Type B pancreatic cell (in vitro differentiated cells): Measurements from ENCODE around the gene PDGFD. TPM values are rescaled to one million over a fixed set of nuclear protein-coding genes. Genes with fewer than 3 reads are reported as not detected.

Experiments
- DNase-seq: peaks from one replicate; pipeline ENCODE4 v3.0.0; 2021; ENCODE audit warnings: mixed read lengths; ENCODE audit not compliant: unreplicated experiment; ENCODE audit errors: extremely low spot score
- H3K27ac Mint-ChIP-seq: 2 replicates; pipeline ENCODE4 v1.8.0; 2021; ENCODE audit warnings: mild to moderate bottlenecking, mixed read lengths
- H3K27me3 Mint-ChIP-seq: 2 replicates; pipeline ENCODE4 v1.8.0; 2021; ENCODE audit warnings: mixed read lengths
- H3K36me3 Mint-ChIP-seq: 2 replicates; pipeline ENCODE4 v1.8.0; 2021; ENCODE audit warnings: mixed read lengths
- H3K4me1 Mint-ChIP-seq: one replicate; pipeline ENCODE4 v1.8.0; 2021; ENCODE audit warnings: mixed read lengths; ENCODE audit not compliant: unreplicated experiment
- H3K4me3 Mint-ChIP-seq: 2 replicates; pipeline ENCODE4 v1.8.0; 2021; ENCODE audit warnings: mild to moderate bottlenecking, mixed read lengths
- H3K9me3 Mint-ChIP-seq: 2 replicates; pipeline ENCODE4 v1.8.0; 2021; ENCODE audit warnings: mixed read lengths
- CTCF ChIP-seq: fragments of 200-600 bp; sonication (generic); conservative IDR thresholded peaks from 2 replicates; pipeline ENCODE4 v1.5.0; 2021; ENCODE audit warnings: antibody characterized with exemption, mild to moderate bottlenecking
- total RNA-seq: library from RNA; stranded (reverse); gene quantifications from 2 replicates; pipeline ENCODE4 v1.2.1, GENCODE V29; 2021; ENCODE audit warnings: low replicate concordance

PDGFD gene
- total RNA-seq, 1 donor from 2014 or later: 17.8 TPM

- H3K27ac Mint-ChIP-seq: no peak overlapping the region
- H3K9me3 Mint-ChIP-seq: no peaks in the 10 kb centered on the region
- no peaks in the 10 kb centered on the region for H3K27me3 Mint-ChIP-seq
- DNase-seq: no peak
- peaks cover 5% of the 10 kb centered on the region for H3K36me3 Mint-ChIP-seq
- H3K4me3 Mint-ChIP-seq: no peak overlapping the region
- no peaks in the 10 kb centered on the region for H3K4me1 Mint-ChIP-seq
- no peak for TF ChIP-seq CTCF
Measured at GRCh38 chr11:103994094-103994493, 169.9 kb downstream of the PDGFD start.

GRCh38 chr11:103993507-103993906 is 170.4 kb downstream of the PDGFD start:
- Mint-ChIP-seq H3K4me3 (no peak overlapping the region), H3K27ac (no peak overlapping the region), H3K4me1 (no peaks in the 10 kb centered on the region), H3K36me3 (peaks cover 5% of the 10 kb centered on the region), H3K27me3 (no peaks in the 10 kb centered on the region), H3K9me3 (no peaks in the 10 kb centered on the region)
- no peak for DNase-seq
- no peak for TF ChIP-seq CTCF

- TF ChIP-seq CTCF: no peak
- H3K27ac Mint-ChIP-seq: no peak overlapping the region
- no peak for DNase-seq
- H3K9me3 Mint-ChIP-seq: no peaks in the 10 kb centered on the region
- peaks cover 16% of the 10 kb centered on the region for H3K36me3 Mint-ChIP-seq
- no peaks in the 10 kb centered on the region for H3K27me3 Mint-ChIP-seq
- no peak overlapping the region for H3K4me3 Mint-ChIP-seq
- H3K4me1 Mint-ChIP-seq: no peaks in the 10 kb centered on the region
Measured at GRCh38 chr11:103988595-103988969, 175.4 kb downstream of the PDGFD start.

GRCh38 chr11:103987629-103988594 is 176.0 kb downstream of the PDGFD start:
- DNase-seq: no peak
- no peaks in the 10 kb centered on the region for H3K4me1 Mint-ChIP-seq
- no peaks in the 10 kb centered on the region for H3K9me3 Mint-ChIP-seq
- TF ChIP-seq CTCF: no peak
- no peak overlapping the region for H3K4me3 Mint-ChIP-seq
- H3K27me3 Mint-ChIP-seq: no peaks in the 10 kb centered on the region
- peaks cover 15% of the 10 kb centered on the region for H3K36me3 Mint-ChIP-seq
- H3K27ac Mint-ChIP-seq: no peak overlapping the region

- Mint-ChIP-seq H3K9me3 (no peaks in the 10 kb centered on the region), H3K27ac (no peak overlapping the region), H3K4me3 (no peak overlapping the region), H3K27me3 (no peaks in the 10 kb centered on the region), H3K36me3 (peaks cover 16% of the 10 kb centered on the region), H3K4me1 (no peaks in the 10 kb centered on the region)
- DNase-seq: no peak
- no peak for TF ChIP-seq CTCF
Measured at GRCh38 chr11:103985041-103985440, 178.9 kb downstream of the PDGFD start.
